ENCODE measurements around the gene RGS17.
A peak's percentile ranks its signal among the peaks of the same experiment; 100 is the strongest.

RGS17 gene

GRCh38 chr6:153083869-153084268 is 47.2 kb downstream of the RGS17 start:
- no peak for DNase-seq (ENCODE audit: low spot score)

- no peak for DNase-seq (ENCODE audit: low spot score)
Measured at GRCh38 chr6:153081914-153082313, 49.2 kb downstream of the RGS17 start.

GRCh38 chr6:153076431-153076830 is 54.7 kb downstream of the RGS17 start:
- no peak for DNase-seq (ENCODE audit: low spot score)

GRCh38 chr6:153074761-153075160 is 56.3 kb downstream of the RGS17 start:
- DNase-seq (ENCODE audit: low spot score) = no peak

GRCh38 chr6:153073841-153074240 is 57.2 kb downstream of the RGS17 start:
- no peak for DNase-seq (ENCODE audit: low spot score)

- no peak for DNase-seq (ENCODE audit: low spot score)
Measured at GRCh38 chr6:153070756-153071155, 60.3 kb downstream of the RGS17 start.

GRCh38 chr6:153069897-153070296 is 61.2 kb downstream of the RGS17 start:
- DNase-seq (ENCODE audit: low spot score) = peak; percentile 3

GRCh38 chr6:153065222-153065621 is 65.9 kb downstream of the RGS17 start:
- no peak for DNase-seq (ENCODE audit: low spot score)

- no peak for DNase-seq (ENCODE audit: low spot score)
Measured at GRCh38 chr6:153063936-153064335, 67.1 kb downstream of the RGS17 start.

- DNase-seq (ENCODE audit: low spot score) = no peak
Measured at GRCh38 chr6:153062516-153062915, 68.6 kb downstream of the RGS17 start.

GRCh38 chr6:153059757-153060156 is 71.3 kb downstream of the RGS17 start:
- no peak for DNase-seq (ENCODE audit: low spot score)

GRCh38 chr6:153059311-153059710 is 71.8 kb downstream of the RGS17 start:
- DNase-seq (ENCODE audit: low spot score) = no peak

- no peak for DNase-seq (ENCODE audit: low spot score)
Measured at GRCh38 chr6:153058909-153059308, 72.2 kb downstream of the RGS17 start.

- DNase-seq (ENCODE audit: low spot score) = no peak
Measured at GRCh38 chr6:153058291-153058690, 72.8 kb downstream of the RGS17 start.

- DNase-seq (ENCODE audit: low spot score) = no peak
Measured at GRCh38 chr6:153056308-153056707, 74.8 kb downstream of the RGS17 start.

- no peak for DNase-seq (ENCODE audit: low spot score)
Measured at GRCh38 chr6:153051801-153052200, 79.3 kb downstream of the RGS17 start.

GRCh38 chr6:153048631-153049030 is 82.5 kb downstream of the RGS17 start:
- no peak for DNase-seq (ENCODE audit: low spot score)

- no peak for DNase-seq (ENCODE audit: low spot score)
Measured at GRCh38 chr6:153047386-153047785, 83.7 kb downstream of the RGS17 start.

- no peak for DNase-seq (ENCODE audit: low spot score)
Measured at GRCh38 chr6:153045271-153045670, 85.8 kb downstream of the RGS17 start.

GRCh38 chr6:153044295-153044694 is 86.8 kb downstream of the RGS17 start:
- no peak for DNase-seq (ENCODE audit: low spot score)

- no peak for DNase-seq (ENCODE audit: low spot score)
Measured at GRCh38 chr6:153043719-153044118, 87.4 kb downstream of the RGS17 start.

GRCh38 chr6:153038378-153039057 is 92.6 kb downstream of the RGS17 start:
- DNase-seq (ENCODE audit: low spot score) = no peak

GRCh38 chr6:153034139-153034538 is 96.9 kb downstream of the RGS17 start:
- no peak for DNase-seq (ENCODE audit: low spot score)

GRCh38 chr6:153032255-153032882 is 98.7 kb downstream of the RGS17 start:
- peak; percentile 3 for DNase-seq (ENCODE audit: low spot score)

All from putamen (tissue), 1 donor.